Vagina (tissue), 2 donors: ENCODE measurements around the gene GOLGA5. TPM values are rescaled to one million over a fixed set of nuclear protein-coding genes. Genes with fewer than 3 reads are reported as not detected.

ENCODE experiments used
- DNase-seq, 2 donors: peaks; one replicate each; pipeline ENCODE4 v3.0.0-alpha.2; 2017; ENCODE audit errors: extremely low spot score in 2 of 2
- H3K27ac ChIP-seq: fragments of 200-600 bp; sonication (generic); one replicate; pipeline ENCODE4 v1.5.1; 2019
- H3K27me3 ChIP-seq: fragments of 200-600 bp; sonication (generic); one replicate; pipeline ENCODE4 v1.5.1; 2019
- H3K36me3 ChIP-seq, 2 donors: fragments of 200-600 bp; sonication (generic); one replicate each; pipeline ENCODE4 v1.5.1; 2017 to 2019
- H3K4me1 ChIP-seq: fragments of 200-600 bp; sonication (generic); one replicate; pipeline ENCODE4 v1.5.1; 2019
- H3K4me3 ChIP-seq, 2 donors: fragments of 200-600 bp; sonication (generic); 1 replicate in 1 of 2; 2 replicates in 1 of 2; pipeline ENCODE4 v1.5.1; 2016 to 2019
- H3K9me3 ChIP-seq: fragments of 200-600 bp; sonication (generic); one replicate; pipeline ENCODE4 v1.5.1; 2019
- POLR2A ChIP-seq, 2 donors: fragments of 450-650 bp; IDR thresholded peaks; one replicate each; pipeline ENCODE4 v1.6.1; 2017; ENCODE audit warnings: antibody characterized with exemption in 2 of 2, mild to moderate bottlenecking in 2 of 2, moderate library complexity in 2 of 2
- POLR2AphosphoS5 ChIP-seq, 2 donors: sonication (generic); formaldehyde crosslinking; IDR thresholded peaks; one replicate each; pipeline ENCODE4 v1.9.0; 2017; ENCODE audit warnings: antibody characterized with exemption in 2 of 2, mild to moderate bottlenecking in 2 of 2, low read depth in 1 of 2; ENCODE audit not compliant: insufficient read depth in 1 of 2
- intact Hi-C: fragments of 100-400 bp; cut with DNase I; formaldehyde crosslinking; loops from one replicate; pipeline ENCODE4 v1.15.1; 2023
- total RNA-seq: library from RNA; depleted of rRNA; stranded (reverse); fragments of >200 nt; gene quantifications from one replicate; pipeline ENCODE4 v1.2.3, GENCODE V29; 2016
- TF ChIP-seq, protein P1 (sequence below), 3 experiments: fragments of 450-650 bp in 2 of 3; fragments of 200-600 bp in 1 of 3; sonication (generic) in 1 of 3; IDR thresholded peaks; one replicate each; pipeline ENCODE4 v1.5.1; 2017 to 2019; ENCODE audit warnings: antibody characterized with exemption in 3 of 3, mild to moderate bottlenecking in 2 of 3, moderate library complexity in 2 of 3

GOLGA5 gene
- total RNA-seq, 1 donor from 2014 or later: 30.0 TPM

DNA sequence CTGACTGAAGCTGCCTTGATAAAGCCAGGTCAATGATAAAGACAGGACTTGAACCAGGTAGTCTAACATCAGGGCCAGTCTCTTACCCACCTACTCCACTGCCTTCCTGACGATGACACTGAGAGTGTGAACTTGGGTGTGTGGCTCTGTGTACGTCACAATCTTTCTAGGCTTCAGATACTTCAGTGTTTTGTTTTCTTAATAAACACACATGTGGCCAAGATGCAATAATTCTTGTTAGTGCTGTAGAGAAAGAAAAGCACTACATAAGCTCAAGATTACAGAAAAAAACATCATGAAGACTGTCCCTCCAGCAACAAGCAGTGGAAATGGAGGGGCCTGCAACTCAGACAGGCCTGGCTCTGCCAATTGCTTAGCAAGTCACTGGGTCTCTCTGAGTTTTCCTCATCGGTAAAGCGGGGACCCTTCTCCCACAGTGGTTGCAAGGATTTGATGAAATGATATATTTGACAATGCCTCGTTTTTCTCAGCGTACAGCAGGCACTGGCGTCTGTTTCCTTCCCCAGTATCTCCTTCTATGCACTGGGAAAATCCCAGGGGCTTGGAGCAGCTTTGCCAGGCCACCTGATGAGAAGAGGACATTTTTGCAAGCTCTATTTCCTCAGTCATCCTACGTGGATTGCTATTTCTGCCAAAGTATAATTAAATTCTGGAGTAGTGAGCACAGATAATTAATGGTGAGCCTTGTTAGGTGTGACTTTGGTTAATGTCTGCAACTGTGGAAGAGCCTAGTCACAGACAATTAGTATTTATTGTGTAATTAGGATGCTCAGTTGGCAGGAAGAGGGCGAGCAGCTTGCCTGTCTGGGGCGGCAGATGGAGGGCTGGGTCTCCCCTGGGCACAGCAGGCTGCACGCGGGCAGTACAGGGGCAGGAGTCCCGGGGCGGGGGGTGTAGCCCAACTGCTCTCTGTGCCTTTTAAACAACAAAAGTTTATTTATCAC, 73.1 kb downstream of the GOLGA5 start:
- intact Hi-C loops: no loop called here
- Histone ChIP-seq H3K4me1 (no peaks in the 10 kb centered on the region), H3K27me3 (no peaks in the 10 kb centered on the region), H3K27ac (no peak overlapping the region), H3K4me3 (no peak overlapping the region), H3K36me3 (no peaks in the 10 kb centered on the region), H3K9me3 (no peaks in the 10 kb centered on the region)
- no peak for DNase-seq
- TF ChIP-seq POLR2A (IDR thresholded peaks at IDR 0.05): no peak
- TF ChIP-seq, protein P1, sequence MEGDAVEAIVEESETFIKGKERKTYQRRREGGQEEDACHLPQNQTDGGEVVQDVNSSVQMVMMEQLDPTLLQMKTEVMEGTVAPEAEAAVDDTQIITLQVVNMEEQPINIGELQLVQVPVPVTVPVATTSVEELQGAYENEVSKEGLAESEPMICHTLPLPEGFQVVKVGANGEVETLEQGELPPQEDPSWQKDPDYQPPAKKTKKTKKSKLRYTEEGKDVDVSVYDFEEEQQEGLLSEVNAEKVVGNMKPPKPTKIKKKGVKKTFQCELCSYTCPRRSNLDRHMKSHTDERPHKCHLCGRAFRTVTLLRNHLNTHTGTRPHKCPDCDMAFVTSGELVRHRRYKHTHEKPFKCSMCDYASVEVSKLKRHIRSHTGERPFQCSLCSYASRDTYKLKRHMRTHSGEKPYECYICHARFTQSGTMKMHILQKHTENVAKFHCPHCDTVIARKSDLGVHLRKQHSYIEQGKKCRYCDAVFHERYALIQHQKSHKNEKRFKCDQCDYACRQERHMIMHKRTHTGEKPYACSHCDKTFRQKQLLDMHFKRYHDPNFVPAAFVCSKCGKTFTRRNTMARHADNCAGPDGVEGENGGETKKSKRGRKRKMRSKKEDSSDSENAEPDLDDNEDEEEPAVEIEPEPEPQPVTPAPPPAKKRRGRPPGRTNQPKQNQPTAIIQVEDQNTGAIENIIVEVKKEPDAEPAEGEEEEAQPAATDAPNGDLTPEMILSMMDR (IDR thresholded peaks at IDR 0.05): no peak
- no peak for TF ChIP-seq POLR2AphosphoS5 (IDR thresholded peaks at IDR 0.05; ENCODE audit: insufficient read depth in 1 of 2, low read depth in 1 of 2)

DNA sequence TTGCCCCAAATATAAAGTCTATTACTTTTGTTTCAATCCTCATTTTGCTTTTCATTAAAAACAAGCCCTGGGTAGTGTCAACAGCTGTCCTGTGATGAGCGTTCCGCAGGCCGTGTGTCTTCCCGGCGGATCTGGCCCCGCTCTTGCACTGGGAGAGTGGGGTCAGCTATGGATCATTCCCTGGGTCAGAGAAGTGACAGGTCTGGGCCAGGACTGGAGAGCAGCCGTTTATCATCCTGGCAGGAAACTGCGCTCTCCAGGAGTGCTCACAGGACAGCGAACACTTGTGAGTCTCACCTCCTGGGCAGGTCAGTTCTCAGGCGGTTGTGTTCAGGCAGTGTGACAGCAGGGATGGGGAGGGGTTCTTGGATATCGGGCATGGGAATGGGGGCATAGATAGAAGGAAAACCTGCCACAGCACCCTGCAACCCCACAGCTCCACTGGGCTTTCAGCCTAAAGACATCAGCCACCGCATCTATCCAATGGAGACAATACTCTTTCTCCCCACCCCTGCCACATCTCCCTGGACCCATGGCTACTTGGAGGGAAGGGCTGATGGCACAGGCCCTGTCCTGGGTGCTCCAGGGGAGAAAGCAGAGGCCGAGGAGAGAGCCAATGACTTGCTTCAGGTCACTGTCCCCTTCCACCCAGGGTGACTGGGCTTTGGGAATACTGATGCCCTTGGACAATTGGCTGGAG, 81.0 kb downstream of the GOLGA5 start:
- intact Hi-C loops: no loop called here
- TF ChIP-seq POLR2A (IDR thresholded peaks at IDR 0.05) (no peak), POLR2AphosphoS5 (IDR thresholded peaks at IDR 0.05; ENCODE audit: insufficient read depth in 1 of 2, low read depth in 1 of 2) (no peak)
- TF ChIP-seq, protein P1 (IDR thresholded peaks at IDR 0.05): no peak

DNA sequence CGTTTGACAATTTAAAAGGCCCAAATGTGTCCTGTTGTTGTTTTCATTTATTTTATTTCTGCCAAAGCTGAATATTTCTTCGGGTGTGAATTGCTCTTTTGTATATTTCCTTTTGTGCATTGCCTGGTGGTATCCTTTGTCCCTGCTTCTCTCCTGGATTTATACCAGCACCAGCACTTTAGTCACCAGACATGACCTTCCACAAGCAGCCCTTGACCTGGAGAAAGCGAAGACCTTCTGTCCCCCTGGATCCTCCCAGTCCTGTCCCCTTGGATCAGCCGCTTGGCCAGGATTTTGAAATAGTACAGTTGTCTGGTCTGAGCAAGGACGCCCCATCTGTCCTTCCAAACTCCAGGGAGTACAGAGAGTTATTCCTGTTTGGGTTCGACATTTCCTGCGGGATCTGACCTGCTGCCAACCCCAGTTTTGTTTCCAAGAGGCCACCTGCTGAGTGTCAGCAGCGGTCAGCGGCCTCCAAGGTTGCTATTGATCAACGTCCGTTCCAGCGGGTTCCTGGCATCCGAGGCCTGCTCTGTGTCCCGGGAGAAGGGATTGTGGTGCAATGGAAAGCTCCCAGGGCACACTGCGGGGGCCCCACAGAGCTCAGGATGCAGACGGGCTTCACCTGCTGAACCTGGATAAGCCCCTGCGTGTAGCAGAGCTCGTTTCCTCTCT, 83.8 kb downstream of the GOLGA5 start:
- H3K27ac ChIP-seq: no peak overlapping the region
- intact Hi-C loops: no loop called here
- peak in 1 of 2 donors; percentile 38 for TF ChIP-seq POLR2AphosphoS5 (IDR thresholded peaks at IDR 0.05; ENCODE audit: insufficient read depth in 1 of 2, low read depth in 1 of 2)
- TF ChIP-seq, protein P1 (IDR thresholded peaks at IDR 0.05): no peak
- no peak for TF ChIP-seq POLR2A (IDR thresholded peaks at IDR 0.05)
- no peak for DNase-seq
- no peaks in the 10 kb centered on the region for H3K9me3 ChIP-seq
- H3K4me1 ChIP-seq: no peaks in the 10 kb centered on the region
- H3K36me3 ChIP-seq: no peaks in the 10 kb centered on the region
- H3K4me3 ChIP-seq: no peak overlapping the region
- no peaks in the 10 kb centered on the region for H3K27me3 ChIP-seq

More for the DNA sequence above, 81.0 kb downstream of the GOLGA5 start:
- Histone ChIP-seq H3K9me3 (no peaks in the 10 kb centered on the region), H3K27ac (no peak overlapping the region), H3K4me3 (no peak overlapping the region), H3K27me3 (no peaks in the 10 kb centered on the region), H3K4me1 (no peaks in the 10 kb centered on the region), H3K36me3 (no peaks in the 10 kb centered on the region)
- no peak for DNase-seq

DNA sequence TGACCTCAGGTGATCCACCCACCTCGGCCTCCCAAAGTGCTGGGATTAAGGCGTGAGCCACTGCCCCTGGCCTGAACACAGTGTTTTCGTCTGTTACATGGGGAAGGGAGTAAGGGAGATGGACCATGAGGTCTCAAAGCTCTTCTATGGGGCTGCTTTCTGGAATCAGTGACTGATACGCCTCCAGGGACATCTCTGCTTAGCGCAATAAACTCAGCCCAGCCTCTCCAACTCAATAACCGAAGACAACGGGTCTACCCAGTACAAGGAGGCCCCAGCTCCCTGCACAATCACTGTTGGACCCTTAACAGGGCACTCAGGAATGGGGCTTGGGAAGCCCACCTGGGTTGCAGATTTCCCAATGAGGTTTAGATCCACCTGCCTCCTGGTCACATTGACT, 86.2 kb downstream of the GOLGA5 start:
- no peaks in the 10 kb centered on the region for H3K27me3 ChIP-seq
- no peak for TF ChIP-seq POLR2AphosphoS5 (IDR thresholded peaks at IDR 0.05; ENCODE audit: insufficient read depth in 1 of 2, low read depth in 1 of 2)
- TF ChIP-seq POLR2A (IDR thresholded peaks at IDR 0.05): no peak
- TF ChIP-seq, protein P1 (IDR thresholded peaks at IDR 0.05): no peak
- no peak overlapping the region for H3K4me3 ChIP-seq
- H3K36me3 ChIP-seq: no peaks in the 10 kb centered on the region
- no peaks in the 10 kb centered on the region for H3K4me1 ChIP-seq
- H3K9me3 ChIP-seq: no peaks in the 10 kb centered on the region
- intact Hi-C loops: no loop called here
- DNase-seq: no peak
- no peak overlapping the region for H3K27ac ChIP-seq
